GM18517 (cell line): ENCODE measurements around the gene ZNF138.
"Not testable (repeated sequence)": the region's sequence is repeated elsewhere in the genome, so short reads cannot be mapped to it uniquely, and the experiment has no call there.

Experiments used
- ATAC-seq: cut with Tn5 transposase; IDR thresholded peaks from one replicate; pipeline ENCODE4 v1.9.1; 2021; ENCODE audit warnings: mild to moderate bottlenecking, moderate library complexity; ENCODE audit not compliant: unreplicated experiment

The ZNF138 gene

DNA sequence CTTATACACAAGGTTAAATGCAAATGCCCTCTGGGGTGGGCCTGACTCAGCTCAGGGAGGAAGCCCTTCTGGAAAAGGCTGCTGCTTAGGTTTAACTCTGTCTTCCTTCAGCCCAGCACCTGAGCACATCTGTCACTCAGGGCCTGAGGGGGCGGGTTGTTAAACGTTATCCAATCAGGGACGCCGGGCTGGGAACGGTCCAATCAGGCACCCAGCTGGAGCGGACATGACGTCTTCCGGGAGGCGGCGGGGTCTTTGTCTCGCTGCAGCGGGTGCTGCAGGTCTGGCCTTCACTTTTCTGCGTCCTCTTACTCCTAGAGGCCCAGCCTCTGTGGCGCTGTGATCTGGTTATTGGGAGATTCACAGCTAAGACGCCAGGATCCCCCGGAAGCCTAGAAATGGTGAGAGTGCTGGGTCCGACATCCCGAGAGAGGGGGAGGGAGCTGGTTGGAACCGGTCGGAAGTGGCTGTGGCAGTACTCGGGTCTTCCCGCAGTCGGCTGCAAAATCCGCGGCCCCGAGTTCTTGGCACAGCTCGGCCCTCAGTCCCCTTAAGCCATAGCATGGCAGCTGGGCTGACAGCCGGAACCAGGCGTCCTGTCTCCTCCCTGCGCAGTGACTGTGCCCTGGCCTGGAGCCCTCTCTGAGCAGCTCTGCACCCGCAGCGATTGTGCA is at the start of gene ZNF138:
Gene ZNF138 (plus strand): TSS at position 258 of the 674 bp plus-strand sequence. CDS start 141 bp downstream, at position 399.
- peak; percentile 100 for ATAC-seq

DNA sequence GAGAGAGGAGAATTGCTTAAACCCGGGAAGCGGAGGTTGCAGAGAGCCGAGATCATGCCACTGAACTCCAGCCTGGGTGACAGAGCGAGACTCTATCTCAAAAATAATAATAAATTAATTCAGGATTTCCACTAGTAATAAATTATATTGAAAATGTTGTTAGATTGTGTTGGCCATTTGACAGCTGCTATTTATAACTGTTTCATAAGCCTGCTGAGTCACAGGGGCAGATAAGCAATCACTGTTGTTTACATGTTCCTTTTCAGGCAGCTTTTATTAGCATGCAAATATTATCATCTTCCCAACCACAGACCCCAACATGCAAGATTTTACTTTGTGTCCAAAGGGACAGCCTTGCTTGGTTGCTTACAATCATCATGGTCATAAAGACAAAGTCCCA is 49.5 kb upstream of the ZNF138 start:
- ATAC-seq, result no peak

DNA sequence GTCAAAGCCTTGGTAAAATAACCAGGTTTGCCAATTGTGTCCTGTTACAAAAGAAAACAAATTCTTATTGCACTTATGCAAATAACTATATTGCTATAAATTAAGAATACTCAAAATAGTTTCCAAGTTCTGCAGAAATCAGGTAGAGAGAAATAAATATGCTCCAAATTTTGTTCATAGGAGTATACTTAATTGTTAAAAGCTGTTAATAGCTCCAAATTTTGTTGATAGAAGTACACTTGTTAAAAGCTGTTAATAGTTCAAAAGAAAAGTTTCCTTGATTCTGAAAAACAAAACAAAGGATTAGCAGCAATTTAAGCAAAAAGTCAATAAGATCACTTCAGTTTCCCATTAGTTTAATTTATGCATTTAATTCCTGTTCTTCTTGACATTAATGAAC is 46.4 kb upstream of the ZNF138 start:
- ATAC-seq, result no peak

DNA sequence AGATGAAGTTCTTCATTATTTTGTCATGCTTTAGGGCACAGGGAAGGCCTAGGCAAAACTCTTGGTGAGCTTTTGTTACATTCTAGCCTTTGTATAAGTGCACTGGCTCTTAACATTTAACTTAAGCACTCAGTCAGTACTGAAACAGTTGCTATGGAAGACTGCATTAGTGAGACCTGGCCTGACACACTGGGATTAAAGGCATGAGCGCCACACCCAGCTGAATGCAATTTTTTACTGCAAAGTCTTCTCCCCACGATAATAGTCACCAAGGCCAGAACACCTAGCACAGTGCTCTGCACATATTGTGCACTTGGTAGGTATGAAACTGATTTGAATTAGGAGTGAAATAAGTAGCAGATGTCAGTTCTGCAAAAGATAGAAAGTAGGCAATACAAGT is 41.2 kb upstream of the ZNF138 start:
- ATAC-seq, result no peak

DNA sequence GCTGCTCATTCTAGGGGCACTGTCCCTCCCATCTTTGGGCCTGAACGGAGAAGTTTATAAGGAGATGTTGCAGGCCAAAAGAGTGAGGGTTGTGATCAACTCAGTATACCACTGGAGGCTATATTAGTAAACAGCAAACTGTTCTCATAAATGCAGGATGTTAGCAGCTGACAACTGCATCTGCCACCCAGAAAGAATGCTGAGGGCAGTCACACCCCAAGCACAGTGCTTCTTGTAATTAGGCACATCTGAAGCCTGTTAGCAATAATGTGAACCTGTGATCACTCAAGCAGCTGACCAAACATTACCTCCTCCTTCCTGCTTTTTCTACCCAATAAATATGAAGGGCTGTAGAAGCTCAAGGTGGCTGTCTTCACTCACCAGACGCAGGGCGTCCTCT is 38.4 kb upstream of the ZNF138 start:
- no peak for ATAC-seq

DNA sequence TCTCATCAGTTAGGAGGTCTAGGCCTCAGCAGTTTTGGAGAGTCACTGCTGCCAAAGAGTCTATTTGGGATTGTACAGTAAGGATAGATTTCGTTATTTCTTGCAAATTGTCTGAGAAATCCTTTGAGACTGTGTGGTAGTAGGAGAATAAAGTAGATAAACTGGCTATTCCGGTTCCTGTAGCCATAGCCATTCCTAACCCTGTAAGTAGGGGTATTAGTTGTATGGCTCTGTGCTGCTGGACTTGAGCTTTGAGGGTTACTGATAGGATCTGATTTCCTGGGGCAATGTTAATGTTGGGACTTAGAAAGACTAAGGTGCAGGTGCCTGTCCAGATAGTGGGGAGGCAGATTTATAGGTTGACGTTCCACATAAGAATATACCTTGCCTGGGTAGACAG is 36.1 kb upstream of the ZNF138 start:
- no peak for ATAC-seq

DNA sequence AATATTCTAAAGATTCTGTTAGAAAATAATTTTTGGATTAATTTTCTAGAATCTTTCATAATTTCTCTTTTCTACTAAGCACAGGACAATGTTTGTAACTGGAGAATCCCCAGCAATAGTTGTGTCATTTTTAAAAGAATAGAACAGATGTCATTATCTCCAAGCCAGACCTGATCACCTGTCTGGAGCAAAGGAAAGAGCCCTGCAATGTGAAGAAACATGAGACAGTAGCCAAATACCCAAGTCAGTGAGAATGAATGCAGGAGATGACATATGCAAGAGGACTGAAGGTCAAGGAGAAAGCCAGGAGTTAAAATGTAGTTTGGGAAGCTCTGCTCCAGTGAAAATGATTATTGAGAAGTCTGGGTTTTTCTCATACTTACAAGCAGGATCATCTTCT is 25.4 kb upstream of the ZNF138 start:
- ATAC-seq, result no peak

DNA sequence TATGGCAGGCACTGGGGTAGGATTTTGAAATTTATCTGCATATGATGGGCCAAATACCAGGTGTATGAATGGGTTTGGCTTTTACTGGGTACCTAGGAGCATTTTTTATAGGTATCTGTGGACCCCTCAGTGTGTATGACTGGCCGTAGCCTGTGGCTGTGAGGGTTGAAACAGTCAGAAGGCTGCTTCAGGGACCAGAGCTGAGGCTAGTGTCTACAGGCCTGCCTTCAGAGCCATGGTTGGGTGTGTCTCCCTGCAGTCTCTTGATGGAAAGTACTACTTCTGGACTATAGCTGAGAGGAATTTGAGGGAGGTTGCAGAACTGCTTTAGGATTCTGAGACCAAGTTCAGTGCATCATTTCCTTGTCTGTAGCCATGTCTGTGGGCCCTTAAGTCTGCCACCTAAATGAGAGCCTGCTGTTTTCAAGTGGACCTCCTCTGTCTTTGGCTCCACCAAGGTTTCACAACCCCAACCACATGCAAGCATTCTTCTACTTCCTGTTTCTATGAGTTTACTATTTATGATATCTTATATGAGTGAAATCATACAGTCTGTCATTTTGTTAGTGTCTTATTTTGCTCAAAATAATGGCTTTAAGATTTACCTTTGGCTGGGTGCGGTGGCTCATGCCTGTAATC is 19.9 kb upstream of the ZNF138 start:
- ATAC-seq, result no peak

DNA sequence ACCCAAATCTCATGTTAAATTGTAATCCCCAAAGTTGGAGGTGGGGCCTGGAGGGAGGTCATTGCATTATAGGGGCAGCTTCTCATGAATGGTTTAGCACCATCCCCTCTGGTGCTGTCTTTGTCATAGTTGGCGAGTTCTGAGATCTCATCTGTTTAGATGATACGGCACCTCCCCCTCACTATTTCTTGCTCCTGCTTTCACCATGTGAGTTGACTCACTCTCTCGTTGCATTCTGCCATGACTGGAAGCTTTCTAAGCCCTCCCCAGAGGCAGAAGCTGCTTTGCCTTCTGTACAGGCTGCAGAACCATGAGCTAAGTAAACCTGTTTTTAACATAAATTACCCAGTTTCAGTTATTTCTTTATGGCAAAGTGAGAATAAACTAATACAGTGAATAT is 18.9 kb upstream of the ZNF138 start:
- ATAC-seq, result no peak

DNA sequence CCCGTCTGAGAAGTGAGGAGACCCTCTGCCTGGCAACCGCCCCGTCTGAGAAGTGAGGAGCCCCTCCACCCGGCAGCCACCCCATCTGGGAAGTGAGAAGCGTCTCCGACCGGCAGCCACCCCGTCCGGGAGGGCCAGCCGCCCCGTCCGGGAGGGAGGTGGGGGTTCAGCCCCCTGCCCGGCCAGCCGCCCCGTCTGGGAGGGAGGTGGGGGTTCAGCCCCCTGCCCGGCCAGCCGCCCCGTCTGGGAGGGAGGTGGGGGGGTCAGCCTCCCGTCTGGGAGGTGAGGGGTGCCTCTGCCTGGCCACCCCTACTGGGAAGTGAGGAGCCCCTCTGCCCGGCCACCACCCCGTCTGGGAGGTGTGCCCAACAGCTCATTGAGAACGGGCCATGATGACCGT is 9.4 kb upstream of the ZNF138 start:
- not testable (repeated sequence) for ATAC-seq

DNA sequence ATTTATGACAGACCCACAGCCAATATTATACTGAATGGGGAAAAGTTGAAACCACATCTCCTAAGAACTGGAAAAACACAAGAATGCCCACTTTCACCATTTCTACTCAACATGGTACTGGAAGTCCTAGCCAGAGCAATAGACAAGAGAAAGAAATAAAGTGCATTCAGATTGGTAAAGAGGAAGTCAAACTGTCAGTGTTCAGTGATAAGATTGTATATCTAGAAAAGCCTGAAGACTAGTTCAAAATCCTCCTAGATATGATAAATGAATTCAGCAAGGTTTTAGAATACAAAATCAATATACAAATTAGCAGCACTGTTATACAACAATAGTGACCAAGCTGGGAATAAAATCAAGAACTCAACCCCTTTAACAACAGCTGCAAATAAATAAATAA is 6.9 kb upstream of the ZNF138 start:
- ATAC-seq, result no peak

DNA sequence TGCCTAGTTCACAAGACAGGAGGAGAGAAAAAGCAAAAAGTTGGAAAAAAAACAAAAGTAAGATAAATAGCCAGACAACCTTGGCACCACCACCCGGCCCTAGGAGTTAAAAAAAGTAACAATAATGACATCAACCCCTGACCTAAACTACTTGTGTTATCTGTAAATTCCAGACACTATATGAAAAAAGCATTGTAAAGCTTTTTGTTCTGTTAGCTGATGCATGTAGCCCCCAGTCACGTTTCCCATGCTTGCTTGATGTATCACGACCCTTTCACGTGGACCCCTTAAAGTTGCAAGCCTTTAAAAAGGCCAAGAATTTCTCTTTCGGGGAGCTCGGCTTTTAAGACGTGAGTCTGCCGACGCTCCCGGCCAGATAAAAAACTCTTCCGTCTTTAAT is 5.0 kb upstream of the ZNF138 start:
- ATAC-seq, result not testable (repeated sequence)

DNA sequence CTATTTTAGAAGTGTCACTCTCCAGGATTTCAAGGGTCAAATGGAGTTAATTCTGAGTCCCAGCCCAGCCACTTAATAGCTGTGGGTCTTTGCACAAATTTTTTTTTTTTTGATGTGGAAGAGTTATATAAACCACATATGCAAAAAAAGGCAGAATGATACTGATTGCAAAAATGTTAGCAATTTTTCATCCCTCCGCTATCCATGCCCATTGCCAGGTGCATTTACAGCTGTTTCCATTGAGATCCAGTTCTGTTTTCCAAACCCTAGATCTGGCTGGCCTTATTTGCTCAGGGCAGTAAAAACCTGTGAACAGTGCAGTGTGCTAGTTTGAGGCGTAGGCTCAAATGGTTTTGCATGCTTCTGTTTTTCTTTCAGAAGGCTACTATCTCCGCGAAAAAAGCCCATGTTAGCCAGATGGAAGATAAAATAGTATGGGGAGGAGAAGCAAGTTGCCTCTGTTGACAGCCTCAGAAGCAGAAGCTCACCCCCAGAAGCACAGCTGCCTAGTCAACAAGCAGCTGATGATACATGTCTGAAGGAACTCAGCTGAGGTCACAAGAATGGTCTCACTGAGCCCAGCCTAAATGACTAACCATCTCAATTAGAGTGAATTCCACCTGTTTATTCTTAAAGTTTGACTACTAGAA is 997 bp upstream of the ZNF138 start:
- no peak for ATAC-seq

DNA sequence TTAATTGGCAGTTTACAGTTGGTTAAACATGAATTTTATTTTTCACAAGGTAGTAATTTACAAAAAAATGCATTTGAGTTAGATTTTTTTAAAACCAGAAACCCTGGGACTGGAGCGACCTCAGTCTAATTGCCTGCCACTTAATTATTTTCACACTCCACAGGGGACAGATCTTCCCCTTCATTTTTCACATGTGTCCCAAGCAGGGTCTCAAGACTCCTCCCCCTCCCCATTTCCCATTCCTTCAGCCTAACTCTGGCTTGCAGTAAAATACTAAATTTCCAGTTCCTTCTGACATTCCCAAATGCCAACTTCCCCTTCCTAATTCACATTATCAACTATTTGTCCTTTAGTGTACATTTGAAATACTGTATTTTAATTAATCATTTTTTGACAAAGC is 948 bp downstream of the ZNF138 start:
- no peak for ATAC-seq

DNA sequence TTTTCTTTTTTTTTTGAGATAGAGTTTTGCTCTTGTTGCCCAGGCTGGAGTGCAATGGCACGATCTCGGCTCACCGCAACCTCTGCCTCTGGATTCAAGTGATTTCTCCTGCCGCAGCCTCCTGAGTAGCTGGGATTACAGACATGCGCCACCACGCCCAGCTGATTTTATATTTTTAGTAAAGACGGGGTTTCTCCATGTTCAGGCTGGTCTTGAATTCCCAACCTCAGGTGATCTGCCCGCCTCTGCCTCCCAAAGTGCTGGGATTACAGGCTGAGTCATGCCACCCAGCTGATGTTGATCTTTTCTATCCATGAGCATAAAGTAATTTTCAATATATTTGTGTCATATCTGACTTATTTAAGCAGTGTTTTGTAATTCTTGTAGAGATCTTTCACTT is 4.9 kb downstream of the ZNF138 start:
- not testable (repeated sequence) for ATAC-seq

DNA sequence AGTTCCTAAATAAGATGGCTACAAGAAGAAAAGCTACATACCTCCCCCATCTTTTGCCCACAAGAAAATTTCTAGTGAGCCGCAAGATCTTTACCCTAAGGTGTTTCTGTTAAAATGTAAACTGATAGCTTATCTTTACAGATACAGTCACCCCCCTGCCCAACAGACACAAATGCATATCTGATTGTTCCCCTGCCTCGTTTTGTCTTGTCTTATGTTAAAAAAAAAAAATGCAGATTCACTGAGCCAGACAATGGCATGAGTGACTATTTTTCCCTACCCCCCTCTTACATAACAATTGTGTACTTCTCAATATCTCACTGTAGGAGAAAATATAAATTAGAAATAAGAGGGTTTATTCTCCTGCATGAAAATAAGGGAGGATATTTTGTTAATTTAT is 8.5 kb downstream of the ZNF138 start:
- ATAC-seq, result no peak

DNA sequence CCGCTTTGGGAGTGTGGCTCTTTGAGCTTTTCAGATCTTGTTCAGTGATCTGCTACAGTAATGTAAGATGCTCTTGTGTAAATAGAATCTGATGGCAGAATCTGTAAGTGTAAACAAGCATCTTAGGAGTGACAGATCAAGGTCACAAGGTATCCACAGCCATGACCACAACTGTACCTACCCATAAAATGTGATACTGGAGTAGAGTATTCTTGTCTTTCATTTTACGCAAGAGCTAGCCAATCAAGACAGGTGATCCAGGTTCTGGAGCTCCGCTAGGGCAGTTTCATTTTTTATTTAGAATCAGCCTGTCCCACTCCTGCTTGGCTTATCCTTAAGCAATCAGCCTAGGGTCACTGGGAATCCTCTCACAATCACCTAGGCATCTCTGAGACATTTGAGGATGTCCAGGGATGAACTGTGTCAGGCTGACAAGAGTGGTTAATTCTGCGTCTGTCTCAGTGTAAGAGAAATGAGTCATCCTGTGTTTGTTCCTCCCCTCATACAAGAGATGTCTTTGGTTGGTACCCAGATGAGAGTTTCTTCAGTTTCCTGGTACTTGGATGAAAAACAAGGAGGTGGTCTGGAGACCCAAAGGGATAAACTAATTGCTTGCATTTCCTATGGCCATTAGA is 13.6 kb downstream of the ZNF138 start:
- no peak for ATAC-seq

DNA sequence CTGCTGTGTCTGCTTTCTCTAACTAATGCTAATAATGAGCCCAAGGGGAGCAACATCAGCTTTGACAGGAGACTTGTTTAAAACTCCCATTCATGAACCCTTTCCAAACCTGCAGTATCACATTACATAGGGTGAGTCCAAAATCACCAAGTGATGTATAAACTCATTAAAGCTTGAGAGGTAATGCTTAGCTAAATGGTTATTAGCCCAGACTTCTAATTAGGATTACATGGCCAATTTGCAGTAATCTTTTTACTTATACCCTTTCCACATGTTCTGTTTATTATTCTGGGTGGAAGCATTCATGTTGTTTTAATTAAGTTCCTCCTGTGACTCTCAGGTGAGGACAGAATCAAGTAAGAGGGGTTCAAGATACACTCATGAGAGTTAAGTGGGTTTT is 17.5 kb downstream of the ZNF138 start:
- ATAC-seq, result no peak

DNA sequence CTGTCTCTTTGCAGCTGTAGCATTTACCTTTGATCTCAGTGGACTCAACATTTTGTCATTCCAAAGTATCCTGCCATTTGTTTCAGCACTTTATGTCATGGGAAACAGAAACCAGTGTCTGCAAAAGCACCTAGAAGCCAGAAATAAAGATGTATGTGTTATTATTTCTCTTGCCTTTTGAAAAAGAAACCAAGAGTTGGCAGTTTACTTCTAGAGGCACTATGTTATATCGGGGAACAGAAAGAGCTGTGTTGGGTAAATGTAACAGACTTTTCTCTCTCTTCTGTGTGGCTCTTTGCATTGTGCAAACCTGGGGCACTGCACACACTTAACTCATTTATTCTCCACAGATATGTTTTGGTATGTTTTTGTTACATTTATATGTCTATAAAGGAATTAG is 36.7 kb downstream of the ZNF138 start:
- no peak for ATAC-seq

DNA sequence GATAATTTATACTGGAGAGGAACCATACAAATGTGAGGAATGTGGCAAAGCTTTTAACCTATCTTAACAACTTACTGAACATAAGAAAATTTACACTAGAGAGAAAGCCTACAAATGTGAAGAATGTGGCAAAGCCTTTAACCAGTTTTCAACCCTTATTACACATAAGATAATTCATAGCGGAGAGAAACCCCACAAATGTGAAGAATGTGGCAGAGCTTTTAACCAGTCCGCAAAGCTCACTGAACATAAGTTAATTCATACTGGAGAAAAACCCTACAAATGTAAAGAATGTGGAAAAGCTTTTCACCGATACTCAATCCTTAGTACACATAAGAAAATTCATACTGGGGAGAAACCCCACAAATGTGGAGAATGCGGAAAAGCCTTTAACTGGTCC is 37.9 kb downstream of the ZNF138 start:
- no peak for ATAC-seq

DNA sequence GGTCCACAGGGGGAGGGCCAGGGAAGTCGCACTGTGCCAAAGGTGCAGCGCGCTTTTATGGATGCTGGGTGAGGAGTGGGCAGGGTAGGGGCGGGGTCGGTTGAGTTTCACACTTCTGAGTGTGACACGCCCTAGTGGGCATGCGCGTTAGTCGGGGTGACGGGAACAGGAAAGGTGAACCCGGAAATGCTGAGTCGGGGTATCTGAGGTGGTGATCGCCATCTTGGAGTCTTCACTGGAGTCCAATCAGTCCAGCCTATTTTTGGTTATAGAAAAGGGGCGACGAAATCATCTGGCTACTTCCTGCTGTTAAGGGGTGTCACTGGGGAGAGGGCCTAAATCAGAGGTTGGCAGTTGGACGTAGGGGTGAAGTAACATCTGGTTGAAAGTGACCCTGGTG is 40.8 kb downstream of the ZNF138 start:
- no peak for ATAC-seq

DNA sequence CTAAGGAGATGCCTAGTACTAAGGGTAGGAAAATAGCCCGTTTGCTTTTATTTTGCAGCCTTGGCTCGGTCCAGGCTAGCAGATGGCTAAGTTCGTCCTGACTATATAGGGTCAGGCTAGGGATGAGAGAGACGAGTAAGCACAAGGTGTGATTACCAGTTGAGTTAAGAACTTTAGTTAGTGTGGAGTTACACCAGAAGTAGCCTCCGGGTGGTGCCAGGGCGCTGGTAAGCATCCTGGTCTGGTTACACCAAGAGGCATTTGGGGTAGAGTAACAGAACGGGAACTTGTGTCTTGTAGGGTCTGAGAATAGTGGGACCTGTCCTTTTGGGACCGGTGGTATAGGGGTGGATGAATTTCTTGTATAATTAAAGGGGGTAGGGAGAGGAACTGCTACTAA is 41.6 kb downstream of the ZNF138 start:
- ATAC-seq, result not testable (repeated sequence)
